ENCODE results near the gene GALNT12. TPM values are rescaled to one million over a fixed set of nuclear protein-coding genes. Genes with fewer than 3 reads are reported as not detected.

Gene GALNT12
- polyA plus RNA-seq, 3 donors from 2014 or later = 1.7 to 4.3 (median 4.2) TPM

DNA sequence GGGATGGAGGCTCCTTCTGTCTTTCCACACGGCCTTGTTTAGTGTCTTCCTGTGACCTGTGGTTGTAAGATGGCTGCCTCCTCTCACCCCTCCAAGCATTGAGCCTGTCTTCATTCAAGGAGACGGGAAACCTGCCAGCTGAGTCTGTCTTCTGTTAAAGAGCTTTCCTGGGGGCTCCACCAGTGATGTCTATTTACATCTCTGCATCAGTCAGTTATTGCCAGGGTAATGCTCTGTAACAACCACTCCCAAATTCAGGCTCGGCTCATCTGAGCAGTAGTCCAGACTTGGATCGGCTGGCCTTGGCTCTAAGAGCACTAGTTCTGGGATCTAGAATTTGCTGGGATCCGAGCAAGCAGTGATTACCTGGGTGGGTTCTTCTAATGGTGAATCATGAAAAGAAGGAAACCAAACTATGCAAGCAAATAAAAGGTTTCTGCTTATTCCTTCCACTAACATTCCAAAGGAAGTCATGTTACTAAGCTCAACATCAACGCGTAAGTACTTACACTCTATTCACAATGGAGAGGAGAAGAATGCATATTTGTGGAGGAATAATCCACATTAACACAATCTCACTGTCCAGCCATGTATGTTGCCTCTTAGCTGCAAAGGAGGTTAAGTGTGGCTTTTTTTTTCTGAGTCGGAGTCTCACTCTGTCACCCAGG, 61.7 kb downstream of the GALNT12 start:
- peaks cover 0 to 7% (median 5%) of the 10 kb centered on the region in 3 donors for H3K27me3 Mint-ChIP-seq (ENCODE audit: low read depth in 3 of 3)
- H3K27ac Mint-ChIP-seq = no peak overlapping the region
- peaks cover 0 to 3% (median 0%) of the 10 kb centered on the region in 6 donors for H3K9me3 Mint-ChIP-seq
- H3K4me1 Mint-ChIP-seq = no peaks in the 10 kb centered on the region
- DNase-seq = no peak
- H3K36me3 Mint-ChIP-seq = peaks cover 0 to 3% (median 0%) of the 10 kb centered on the region in 3 donors
- H3K4me3 Mint-ChIP-seq = no peak overlapping the region

DNA sequence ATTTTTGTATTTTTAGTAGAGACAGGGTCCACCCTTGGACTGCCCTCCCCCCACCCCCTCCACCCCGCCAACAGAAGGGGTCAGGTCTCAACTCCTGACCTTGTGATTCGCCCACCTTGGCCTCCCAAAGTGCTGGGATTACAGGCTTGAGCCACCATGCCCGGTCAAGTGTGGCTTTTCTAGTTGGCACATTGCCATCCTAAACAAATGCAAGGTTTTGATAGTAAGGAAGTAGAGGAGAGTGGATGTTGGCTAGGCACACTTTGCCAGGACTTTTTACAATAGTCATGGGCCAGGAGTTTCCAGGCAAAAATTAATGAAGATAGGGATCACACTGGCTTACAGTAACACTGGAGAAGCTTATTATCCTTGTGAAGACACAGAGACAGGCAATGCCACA, 62.4 kb downstream of the GALNT12 start:
- no peak overlapping the region for H3K27ac Mint-ChIP-seq
- peaks cover 0 to 3% (median 0%) of the 10 kb centered on the region in 6 donors for H3K9me3 Mint-ChIP-seq
- H3K27me3 Mint-ChIP-seq (ENCODE audit: low read depth in 3 of 3) = peaks cover 0 to 7% (median 5%) of the 10 kb centered on the region in 3 donors
- peaks cover 0 to 3% (median 0%) of the 10 kb centered on the region in 3 donors for H3K36me3 Mint-ChIP-seq
- H3K4me1 Mint-ChIP-seq = no peaks in the 10 kb centered on the region
- H3K4me3 Mint-ChIP-seq = no peak overlapping the region
- DNase-seq = no peak

DNA sequence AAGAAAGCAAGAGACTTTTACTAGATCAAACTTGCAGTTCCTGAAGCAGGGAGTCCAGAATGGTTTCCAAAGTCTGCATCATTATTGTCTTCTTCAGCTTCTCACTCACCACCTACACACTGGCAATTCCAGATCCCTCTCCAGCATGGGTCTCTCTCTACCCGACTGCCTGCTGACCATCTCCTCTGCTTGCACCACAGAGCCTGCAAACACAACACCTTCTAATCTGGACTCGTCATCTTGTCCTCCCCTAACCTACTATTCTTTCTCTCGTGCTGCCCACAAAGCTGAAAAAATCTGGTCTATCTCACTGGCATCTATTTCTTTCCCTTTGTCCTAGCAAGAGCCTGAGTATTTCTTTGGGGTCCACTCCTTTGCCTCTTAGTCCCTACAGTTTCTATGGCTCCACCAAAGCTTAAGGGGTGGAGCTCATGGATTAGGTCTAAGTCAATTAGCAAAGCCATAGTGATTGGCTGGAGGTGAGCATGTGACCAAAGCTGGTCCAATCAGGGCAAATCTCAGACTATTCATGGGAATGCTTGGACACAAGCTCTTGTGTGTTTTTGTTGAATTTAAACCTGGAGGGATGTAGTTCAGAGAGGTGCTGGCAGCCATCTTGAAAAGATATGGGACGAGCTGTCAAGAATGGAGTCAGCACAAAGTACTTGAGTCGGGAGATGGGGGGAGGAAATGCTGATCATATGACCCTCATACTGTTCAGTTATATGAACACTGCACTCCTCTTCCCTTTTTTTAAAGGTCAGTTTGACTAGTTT, 63.5 kb downstream of the GALNT12 start:
- Mint-ChIP-seq H3K27ac (no peak overlapping the region), H3K4me3 (no peak overlapping the region), H3K9me3 (peaks cover 0 to 3% (median 0%) of the 10 kb centered on the region in 6 donors), H3K36me3 (peaks cover 0 to 3% (median 0%) of the 10 kb centered on the region in 3 donors), H3K27me3 (ENCODE audit: low read depth in 3 of 3) (peaks cover 0 to 7% (median 6%) of the 10 kb centered on the region in 3 donors), H3K4me1 (no peaks in the 10 kb centered on the region)
- DNase-seq = no peak

DNA sequence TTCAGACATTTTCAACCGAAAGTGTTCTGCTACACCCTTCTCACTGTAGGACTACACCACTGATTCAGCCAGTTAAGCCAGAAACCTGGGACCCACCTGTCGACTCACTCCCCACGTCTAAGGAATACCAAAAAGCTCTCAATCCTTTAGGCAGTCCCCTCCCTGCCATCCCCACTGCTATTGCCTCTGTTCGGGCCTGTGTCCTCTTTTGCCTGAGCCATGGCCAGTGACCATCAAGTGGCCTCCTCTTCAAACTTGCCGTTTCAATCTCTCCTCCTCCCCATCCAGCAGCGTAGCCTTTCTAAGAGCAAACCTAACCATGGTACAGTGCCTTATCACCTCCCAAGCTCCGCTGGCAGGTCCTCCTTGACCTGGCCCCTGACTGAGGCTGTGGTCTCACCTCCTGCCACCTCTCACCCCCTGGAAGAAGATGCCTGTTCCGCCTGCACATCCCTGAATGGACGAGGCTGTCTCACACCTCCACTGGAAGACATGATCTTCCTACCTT, 64.1 kb downstream of the GALNT12 start:
- Mint-ChIP-seq H3K36me3 (peaks cover 0 to 3% (median 0%) of the 10 kb centered on the region in 3 donors), H3K27me3 (ENCODE audit: low read depth in 3 of 3) (peaks cover 0 to 7% (median 6%) of the 10 kb centered on the region in 3 donors), H3K4me1 (no peaks in the 10 kb centered on the region), H3K9me3 (peaks cover 0 to 3% (median 0%) of the 10 kb centered on the region in 6 donors), H3K27ac (no peak overlapping the region), H3K4me3 (no peak overlapping the region)
- no peak for DNase-seq

DNA sequence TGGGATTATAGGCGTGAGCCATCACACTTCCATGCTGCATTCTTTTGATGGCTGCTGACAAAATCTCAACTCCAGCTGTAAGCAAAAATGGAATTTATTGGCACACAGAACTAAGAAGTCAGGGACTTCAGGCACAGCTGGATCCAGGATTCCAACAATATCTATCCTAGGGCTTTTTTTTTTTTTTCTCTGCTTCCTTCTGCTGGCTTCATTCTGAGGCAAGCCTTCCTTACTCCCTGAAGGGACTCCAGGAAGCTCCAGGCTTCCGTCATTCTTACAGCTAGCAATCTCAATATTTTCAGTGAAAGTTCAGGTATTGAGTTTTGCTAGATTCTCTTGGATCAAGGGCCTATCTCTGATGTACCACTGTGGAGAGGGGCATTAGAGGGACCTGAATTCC, 66.1 kb downstream of the GALNT12 start:
- DNase-seq = no peak
- H3K4me3 Mint-ChIP-seq = no peak overlapping the region
- no peaks in the 10 kb centered on the region for H3K4me1 Mint-ChIP-seq
- H3K27ac Mint-ChIP-seq = no peak overlapping the region
- peaks cover 0 to 3% (median 0%) of the 10 kb centered on the region in 3 donors for H3K36me3 Mint-ChIP-seq
- peaks cover 0 to 7% (median 7%) of the 10 kb centered on the region in 3 donors for H3K27me3 Mint-ChIP-seq (ENCODE audit: low read depth in 3 of 3)
- peaks cover 0 to 1% (median 0%) of the 10 kb centered on the region in 6 donors for H3K9me3 Mint-ChIP-seq

DNA sequence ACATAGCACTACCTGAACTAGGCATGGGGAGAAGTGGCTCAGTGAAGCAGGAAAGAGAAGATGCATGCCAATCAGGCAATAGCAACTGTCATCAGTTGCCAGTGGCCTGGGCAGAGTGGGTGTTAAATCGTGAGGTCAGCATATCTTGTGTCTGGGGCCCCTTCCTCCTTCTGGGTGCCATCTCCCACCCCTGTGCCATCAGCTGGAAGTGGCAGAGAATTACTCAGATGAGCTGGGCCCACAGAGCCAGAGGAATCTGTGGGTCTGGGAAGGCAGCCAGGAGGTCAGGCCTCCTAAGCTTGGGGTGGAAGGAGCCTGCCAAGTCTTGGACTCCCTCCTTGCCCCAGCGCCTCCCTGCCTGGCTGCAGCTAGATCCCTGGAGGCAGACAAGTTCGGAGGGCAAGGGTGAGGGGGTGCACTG, 66.5 kb downstream of the GALNT12 start:
- H3K27me3 Mint-ChIP-seq (ENCODE audit: low read depth in 3 of 3) = peaks cover 0 to 8% (median 7%) of the 10 kb centered on the region in 3 donors
- DNase-seq = no peak
- no peak overlapping the region for H3K27ac Mint-ChIP-seq
- H3K4me3 Mint-ChIP-seq = no peak overlapping the region
- no peaks in the 10 kb centered on the region for H3K4me1 Mint-ChIP-seq
- H3K36me3 Mint-ChIP-seq = peaks cover 0 to 3% (median 0%) of the 10 kb centered on the region in 3 donors
- peaks cover 0 to 1% (median 0%) of the 10 kb centered on the region in 6 donors for H3K9me3 Mint-ChIP-seq

DNA sequence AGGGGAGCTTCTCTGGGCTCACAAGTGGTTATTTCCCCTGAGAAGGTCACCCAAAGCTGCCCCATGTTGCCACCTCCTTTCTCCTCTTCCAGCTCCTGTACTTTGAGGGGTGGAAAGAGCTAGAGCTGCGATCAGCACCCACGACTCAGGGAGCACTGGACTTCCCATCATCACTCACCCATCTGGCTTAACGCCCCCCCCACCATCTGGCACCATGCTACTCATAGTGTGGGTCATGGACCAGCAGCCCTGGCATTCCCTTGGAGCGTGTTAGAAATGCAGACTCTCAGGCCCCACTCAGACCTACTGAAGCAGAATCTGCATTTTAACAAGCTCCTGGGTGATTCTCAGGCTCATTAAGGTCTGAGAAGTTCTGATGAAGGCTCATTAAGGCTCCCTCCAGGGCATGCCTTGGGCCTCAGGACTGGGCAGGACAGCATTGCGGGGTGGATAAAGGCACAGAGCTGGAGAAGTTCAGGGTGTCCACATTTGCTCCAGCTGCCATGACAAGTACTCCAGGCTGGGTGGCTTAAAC, 67.3 kb downstream of the GALNT12 start:
- H3K4me1 Mint-ChIP-seq = no peaks in the 10 kb centered on the region

DNA sequence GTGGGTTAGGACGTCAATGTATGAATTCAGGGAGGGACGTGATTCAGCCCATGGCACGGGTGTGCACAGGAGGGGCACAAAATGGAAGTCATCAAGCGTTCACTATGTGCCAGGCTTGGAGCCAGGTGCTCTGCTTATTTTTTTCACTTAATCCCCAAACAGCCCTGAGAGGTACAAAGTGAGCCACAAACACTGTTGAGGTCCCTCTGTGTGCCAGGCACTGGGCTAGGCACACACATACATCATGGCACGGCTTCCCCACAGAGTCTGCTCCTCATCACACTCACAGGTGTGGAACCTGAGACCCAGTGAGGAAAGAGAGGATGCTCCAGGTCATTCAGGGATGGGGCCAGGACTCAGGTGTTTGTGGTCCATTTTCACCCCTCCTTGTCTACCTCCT, 68.1 kb downstream of the GALNT12 start:
- Mint-ChIP-seq H3K27ac (no peak overlapping the region), H3K4me3 (no peak overlapping the region), H3K27me3 (ENCODE audit: low read depth in 3 of 3) (peaks cover 0 to 11% (median 9%) of the 10 kb centered on the region in 3 donors), H3K9me3 (peaks cover 0 to 1% (median 0%) of the 10 kb centered on the region in 6 donors), H3K36me3 (peaks cover 0 to 3% (median 0%) of the 10 kb centered on the region in 3 donors), H3K4me1 (no peaks in the 10 kb centered on the region)
- DNase-seq = no peak

More for the DNA sequence above, 67.3 kb downstream of the GALNT12 start:
- H3K4me3 Mint-ChIP-seq = no peak overlapping the region
- no peak overlapping the region for H3K27ac Mint-ChIP-seq
- peaks cover 0 to 11% (median 10%) of the 10 kb centered on the region in 3 donors for H3K27me3 Mint-ChIP-seq (ENCODE audit: low read depth in 3 of 3)
- H3K9me3 Mint-ChIP-seq = peaks cover 0 to 1% (median 0%) of the 10 kb centered on the region in 6 donors
- H3K36me3 Mint-ChIP-seq = peaks cover 0 to 3% (median 0%) of the 10 kb centered on the region in 3 donors
- DNase-seq = no peak

DNA sequence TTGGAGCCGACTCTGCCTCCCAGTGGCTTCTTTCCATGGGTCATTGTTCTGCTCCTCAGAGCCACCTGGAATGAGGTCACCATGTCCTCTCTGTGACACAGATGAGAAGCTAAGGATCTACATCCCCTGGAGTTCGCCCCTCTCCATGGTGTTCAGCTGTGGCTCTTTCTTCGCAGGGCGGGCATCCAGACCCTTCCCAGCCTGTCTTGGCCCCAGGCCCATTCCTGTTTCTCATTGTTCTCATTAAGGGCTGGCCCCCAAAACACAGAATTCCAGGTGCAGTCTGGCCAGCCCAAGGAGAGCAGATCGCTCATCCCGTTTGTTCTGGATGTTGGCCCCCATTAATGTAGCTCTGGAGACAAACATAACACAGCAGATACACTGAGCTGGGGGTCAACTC, 69.8 kb downstream of the GALNT12 start:
- no peaks in the 10 kb centered on the region for H3K4me1 Mint-ChIP-seq
- H3K4me3 Mint-ChIP-seq = no peak overlapping the region
- peaks cover 0 to 11% (median 9%) of the 10 kb centered on the region in 3 donors for H3K27me3 Mint-ChIP-seq (ENCODE audit: low read depth in 3 of 3)
- H3K9me3 Mint-ChIP-seq = peaks cover 0 to 2% (median 0%) of the 10 kb centered on the region in 6 donors
- H3K27ac Mint-ChIP-seq = no peak overlapping the region
- H3K36me3 Mint-ChIP-seq = peaks cover 0 to 3% (median 0%) of the 10 kb centered on the region in 3 donors
- DNase-seq = no peak

DNA sequence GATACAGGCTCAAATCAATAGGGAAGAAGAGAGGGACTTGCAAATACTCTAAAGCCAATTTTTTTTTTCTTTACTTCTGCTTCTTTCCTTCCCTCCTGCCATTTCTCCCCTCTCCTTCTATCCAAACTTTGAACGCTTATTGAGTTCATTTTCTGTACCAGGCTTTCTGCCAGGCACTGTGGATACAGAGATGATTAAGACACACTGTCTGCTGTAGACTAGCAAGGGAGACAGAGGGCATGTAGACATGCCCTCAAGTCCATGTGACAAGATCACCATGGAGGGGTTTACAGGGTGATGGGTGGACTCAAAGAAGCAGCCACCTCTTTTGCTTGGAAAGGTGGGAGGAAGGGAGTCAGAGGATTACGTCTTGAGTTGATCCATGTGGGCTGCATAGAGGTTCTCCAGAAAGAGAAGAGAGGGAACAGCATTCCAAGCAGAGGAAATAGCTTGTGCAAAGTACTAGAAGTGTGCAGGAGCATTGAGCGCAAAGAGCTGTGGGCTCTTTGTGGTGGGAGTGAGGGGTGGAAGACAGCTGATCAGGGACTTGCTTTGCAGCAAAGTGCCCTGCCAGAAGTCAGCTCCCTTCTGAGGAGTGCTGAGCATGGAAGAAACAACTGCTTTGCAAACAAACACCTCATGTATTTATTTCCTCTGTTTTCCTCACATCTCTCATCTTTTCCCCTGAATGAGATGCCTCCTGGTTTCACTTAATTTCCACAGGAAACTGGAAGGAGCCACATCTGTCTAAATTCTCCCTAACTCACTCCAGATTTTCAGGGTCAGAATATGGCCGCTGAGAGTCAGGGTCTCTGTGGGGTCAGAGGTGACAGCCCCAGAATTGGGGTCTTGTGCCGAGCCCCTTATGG, 71.9 kb downstream of the GALNT12 start:
- Mint-ChIP-seq H3K27ac (no peak overlapping the region), H3K27me3 (ENCODE audit: low read depth in 3 of 3) (peaks cover 0 to 12% (median 9%) of the 10 kb centered on the region in 3 donors), H3K36me3 (no peaks in the 10 kb centered on the region), H3K4me1 (no peaks in the 10 kb centered on the region), H3K4me3 (no peak overlapping the region), H3K9me3 (peaks cover 0 to 2% (median 0%) of the 10 kb centered on the region in 6 donors)
- no peak for DNase-seq

DNA sequence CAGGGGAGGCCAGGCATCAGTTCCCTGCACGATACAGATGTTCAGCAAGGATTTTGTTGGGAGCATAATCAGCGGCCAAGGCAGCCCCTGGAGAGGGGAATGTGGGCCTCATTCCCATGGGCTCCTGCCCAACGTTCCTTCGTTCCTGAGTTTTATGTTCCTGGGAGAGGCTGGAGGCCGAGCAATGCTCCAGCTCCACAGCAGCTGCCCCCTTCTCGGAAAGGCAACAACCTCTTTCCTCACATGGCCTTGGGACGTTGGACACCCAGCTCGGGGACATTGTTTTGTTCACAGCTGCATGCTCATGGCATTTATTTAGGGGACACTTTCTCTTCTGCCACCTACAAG, 72.5 kb downstream of the GALNT12 start:
- DNase-seq = no peak
- no peak overlapping the region for H3K4me3 Mint-ChIP-seq
- H3K27ac Mint-ChIP-seq = no peak overlapping the region

DNA sequence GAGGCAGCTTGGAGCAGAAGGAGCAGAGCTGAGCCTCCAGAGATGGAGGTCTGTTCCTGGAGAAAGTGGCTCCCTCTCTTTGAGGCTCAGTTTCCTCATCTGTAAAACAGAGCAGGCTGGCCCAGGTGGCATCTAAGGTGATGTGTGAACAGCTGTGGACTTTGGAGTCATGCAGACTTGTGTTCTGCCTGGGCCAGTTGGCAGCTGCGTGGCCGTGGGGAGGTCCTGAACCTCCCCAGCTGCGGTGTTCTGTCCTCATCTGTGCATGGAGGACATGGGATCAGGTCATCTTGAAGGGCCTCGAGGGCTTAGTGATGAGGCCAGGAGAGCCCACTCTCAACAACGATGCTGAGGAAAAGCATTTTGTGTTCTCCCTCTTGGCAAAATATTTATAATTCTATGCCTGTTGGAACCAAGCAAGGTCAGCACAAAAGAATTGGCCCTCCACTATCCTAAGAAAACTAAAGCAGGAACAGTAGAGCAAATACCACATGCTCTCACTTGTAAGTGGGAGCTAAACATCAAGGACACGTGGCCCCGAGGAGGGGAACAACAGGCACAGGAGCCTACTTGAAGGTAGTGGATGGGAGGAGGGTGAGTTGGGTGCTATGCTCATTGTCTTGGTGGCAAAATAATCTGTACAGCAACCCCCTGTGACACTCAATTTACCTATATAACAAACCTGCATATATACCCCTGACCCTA, 73.0 kb downstream of the GALNT12 start:
- no peak overlapping the region for H3K4me3 Mint-ChIP-seq
- H3K27me3 Mint-ChIP-seq (ENCODE audit: low read depth in 3 of 3) = peaks cover 0 to 15% (median 9%) of the 10 kb centered on the region in 3 donors
- DNase-seq = no peak
- H3K36me3 Mint-ChIP-seq = no peaks in the 10 kb centered on the region
- no peak overlapping the region for H3K27ac Mint-ChIP-seq
- H3K4me1 Mint-ChIP-seq = no peaks in the 10 kb centered on the region
- H3K9me3 Mint-ChIP-seq = peaks cover 0 to 2% (median 0%) of the 10 kb centered on the region in 6 donors

More for the DNA sequence above, 72.5 kb downstream of the GALNT12 start:
- H3K36me3 Mint-ChIP-seq = no peaks in the 10 kb centered on the region
- peaks cover 0 to 2% (median 0%) of the 10 kb centered on the region in 6 donors for H3K9me3 Mint-ChIP-seq
- H3K4me1 Mint-ChIP-seq = no peaks in the 10 kb centered on the region
- H3K27me3 Mint-ChIP-seq (ENCODE audit: low read depth in 3 of 3) = peaks cover 0 to 15% (median 9%) of the 10 kb centered on the region in 3 donors
